Measurements from ENCODE around the gene TBC1D2.

TBC1D2 gene

DNA sequence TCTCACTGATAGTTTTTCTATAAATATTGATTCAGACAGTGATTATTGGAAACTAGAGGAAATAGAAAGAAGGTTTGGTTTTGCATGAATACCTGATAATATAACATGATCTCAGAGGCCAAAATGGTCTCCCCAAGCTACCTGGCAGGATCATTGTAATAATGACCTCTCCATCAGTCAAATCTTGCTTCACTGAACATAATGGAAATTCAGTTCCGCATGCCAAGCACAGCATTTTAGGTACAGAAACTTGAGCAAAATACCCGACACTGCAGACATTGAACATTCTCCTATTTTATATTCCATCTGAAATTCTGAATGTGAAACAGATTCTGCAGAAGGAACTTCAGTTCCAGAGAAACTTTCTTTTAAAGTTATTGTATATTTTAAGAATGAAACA is 9.1 kb upstream of the TBC1D2 start:
- DNase-seq (ENCODE audit: low read depth in 1 of 2, low spot score in 1 of 2): no peak
- TF ChIP-seq POLR2AphosphoS5 (IDR thresholded peaks at IDR 0.05; ENCODE audit: low read depth): no peak
- TF ChIP-seq GABPA (IDR thresholded peaks at IDR 0.05; ENCODE audit: low read depth): no peak
- no peak for TF ChIP-seq SPI1 (IDR thresholded peaks at IDR 0.05; ENCODE audit: borderline replicate concordance, low read depth)
- TF ChIP-seq, protein P1, sequence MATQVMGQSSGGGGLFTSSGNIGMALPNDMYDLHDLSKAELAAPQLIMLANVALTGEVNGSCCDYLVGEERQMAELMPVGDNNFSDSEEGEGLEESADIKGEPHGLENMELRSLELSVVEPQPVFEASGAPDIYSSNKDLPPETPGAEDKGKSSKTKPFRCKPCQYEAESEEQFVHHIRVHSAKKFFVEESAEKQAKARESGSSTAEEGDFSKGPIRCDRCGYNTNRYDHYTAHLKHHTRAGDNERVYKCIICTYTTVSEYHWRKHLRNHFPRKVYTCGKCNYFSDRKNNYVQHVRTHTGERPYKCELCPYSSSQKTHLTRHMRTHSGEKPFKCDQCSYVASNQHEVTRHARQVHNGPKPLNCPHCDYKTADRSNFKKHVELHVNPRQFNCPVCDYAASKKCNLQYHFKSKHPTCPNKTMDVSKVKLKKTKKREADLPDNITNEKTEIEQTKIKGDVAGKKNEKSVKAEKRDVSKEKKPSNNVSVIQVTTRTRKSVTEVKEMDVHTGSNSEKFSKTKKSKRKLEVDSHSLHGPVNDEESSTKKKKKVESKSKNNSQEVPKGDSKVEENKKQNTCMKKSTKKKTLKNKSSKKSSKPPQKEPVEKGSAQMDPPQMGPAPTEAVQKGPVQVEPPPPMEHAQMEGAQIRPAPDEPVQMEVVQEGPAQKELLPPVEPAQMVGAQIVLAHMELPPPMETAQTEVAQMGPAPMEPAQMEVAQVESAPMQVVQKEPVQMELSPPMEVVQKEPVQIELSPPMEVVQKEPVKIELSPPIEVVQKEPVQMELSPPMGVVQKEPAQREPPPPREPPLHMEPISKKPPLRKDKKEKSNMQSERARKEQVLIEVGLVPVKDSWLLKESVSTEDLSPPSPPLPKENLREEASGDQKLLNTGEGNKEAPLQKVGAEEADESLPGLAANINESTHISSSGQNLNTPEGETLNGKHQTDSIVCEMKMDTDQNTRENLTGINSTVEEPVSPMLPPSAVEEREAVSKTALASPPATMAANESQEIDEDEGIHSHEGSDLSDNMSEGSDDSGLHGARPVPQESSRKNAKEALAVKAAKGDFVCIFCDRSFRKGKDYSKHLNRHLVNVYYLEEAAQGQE (IDR thresholded peaks at IDR 0.05; ENCODE audit: insufficient replicate concordance, low read depth): no peak
- TF ChIP-seq, protein P2, sequence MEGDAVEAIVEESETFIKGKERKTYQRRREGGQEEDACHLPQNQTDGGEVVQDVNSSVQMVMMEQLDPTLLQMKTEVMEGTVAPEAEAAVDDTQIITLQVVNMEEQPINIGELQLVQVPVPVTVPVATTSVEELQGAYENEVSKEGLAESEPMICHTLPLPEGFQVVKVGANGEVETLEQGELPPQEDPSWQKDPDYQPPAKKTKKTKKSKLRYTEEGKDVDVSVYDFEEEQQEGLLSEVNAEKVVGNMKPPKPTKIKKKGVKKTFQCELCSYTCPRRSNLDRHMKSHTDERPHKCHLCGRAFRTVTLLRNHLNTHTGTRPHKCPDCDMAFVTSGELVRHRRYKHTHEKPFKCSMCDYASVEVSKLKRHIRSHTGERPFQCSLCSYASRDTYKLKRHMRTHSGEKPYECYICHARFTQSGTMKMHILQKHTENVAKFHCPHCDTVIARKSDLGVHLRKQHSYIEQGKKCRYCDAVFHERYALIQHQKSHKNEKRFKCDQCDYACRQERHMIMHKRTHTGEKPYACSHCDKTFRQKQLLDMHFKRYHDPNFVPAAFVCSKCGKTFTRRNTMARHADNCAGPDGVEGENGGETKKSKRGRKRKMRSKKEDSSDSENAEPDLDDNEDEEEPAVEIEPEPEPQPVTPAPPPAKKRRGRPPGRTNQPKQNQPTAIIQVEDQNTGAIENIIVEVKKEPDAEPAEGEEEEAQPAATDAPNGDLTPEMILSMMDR (IDR thresholded peaks at IDR 0.05; ENCODE audit: insufficient read depth, low read length): no peak
- H3K27ac ChIP-seq (replicated peaks): no peak overlapping the region

DNA sequence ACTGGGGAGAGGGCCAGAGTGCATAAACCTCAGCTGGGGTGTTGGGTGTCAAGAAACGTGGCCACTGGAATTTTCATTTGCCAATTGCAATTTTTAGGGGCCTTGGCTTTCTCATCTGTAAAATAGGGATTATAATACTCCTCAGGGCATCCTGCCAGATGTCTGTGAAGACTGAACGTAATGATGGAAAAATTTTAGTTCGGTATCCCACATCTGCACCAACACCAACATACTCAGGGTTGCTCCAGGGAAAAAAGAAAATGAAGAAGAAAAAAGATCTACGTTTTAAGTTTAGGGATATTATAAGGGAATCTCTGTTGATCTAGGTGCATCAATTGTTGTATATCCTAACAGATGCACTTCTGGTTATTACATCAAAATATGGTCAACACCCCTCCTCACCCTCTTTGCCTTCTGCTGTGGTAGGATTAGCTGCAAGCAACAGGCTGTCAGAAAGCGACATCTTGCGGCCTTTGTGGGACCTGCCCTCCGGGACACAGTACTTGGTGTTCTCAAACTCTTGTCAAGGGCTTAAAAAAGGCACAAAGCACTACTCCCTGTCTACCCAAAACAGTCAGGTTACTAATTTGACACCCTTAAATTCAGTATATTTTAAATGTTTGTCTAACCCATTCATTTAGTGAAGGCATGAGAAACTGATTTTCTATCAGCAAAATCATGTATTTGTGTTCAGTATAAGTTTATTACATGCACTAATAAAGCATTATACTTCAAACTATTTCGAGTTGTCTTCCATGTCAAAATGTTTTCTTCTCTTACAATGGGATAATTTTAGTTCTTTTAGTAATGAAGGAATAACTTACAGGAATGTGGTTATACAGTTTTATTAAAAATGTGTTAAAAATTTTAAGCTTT is 8.3 kb upstream of the TBC1D2 start:
- DNase-seq (ENCODE audit: low read depth in 1 of 2, low spot score in 1 of 2): peak; percentile 70 to 86
- Histone ChIP-seq H3K4me3 (replicated peaks; ENCODE audit: insufficient read depth, low read length) (no peak overlapping the region), H3K27ac (replicated peaks) (no peak overlapping the region), H3K27me3 (ENCODE audit: insufficient read depth, poor library complexity, severe bottlenecking) (no peaks in the 10 kb centered on the region)
- TF ChIP-seq, protein P2 (IDR thresholded peaks at IDR 0.05; ENCODE audit: insufficient read depth, low read length): peak; percentile 97
- TF ChIP-seq, protein P1 (IDR thresholded peaks at IDR 0.05; ENCODE audit: insufficient replicate concordance, low read depth): no peak

More for the DNA sequence above, 9.1 kb upstream of the TBC1D2 start:
- H3K4me3 ChIP-seq (replicated peaks; ENCODE audit: insufficient read depth, low read length): no peak overlapping the region
- no peaks in the 10 kb centered on the region for H3K27me3 ChIP-seq (ENCODE audit: insufficient read depth, poor library complexity, severe bottlenecking)

DNA sequence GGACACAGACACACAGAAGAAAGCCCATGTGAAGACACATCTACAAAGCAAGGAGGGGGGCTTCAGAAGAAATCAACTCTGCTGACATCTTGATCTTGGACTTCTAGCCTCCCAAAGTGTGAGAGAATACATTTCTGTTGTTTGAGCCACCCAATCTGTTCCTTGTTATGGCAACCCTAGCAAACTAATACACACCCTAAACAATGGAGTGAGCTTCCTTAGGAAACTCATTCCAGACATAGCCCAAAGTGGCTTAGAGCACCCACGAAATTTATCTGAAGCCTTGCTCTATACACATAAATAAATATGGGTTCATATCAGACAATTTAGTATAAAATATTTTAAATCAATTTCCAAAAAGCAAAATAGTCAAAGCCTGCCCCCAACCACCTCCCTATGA is 7.6 kb upstream of the TBC1D2 start:
- TF ChIP-seq, protein P2 (IDR thresholded peaks at IDR 0.05; ENCODE audit: insufficient read depth, low read length): no peak
- TF ChIP-seq, protein P1 (IDR thresholded peaks at IDR 0.05; ENCODE audit: insufficient replicate concordance, low read depth): no peak
- TF ChIP-seq GABPA (IDR thresholded peaks at IDR 0.05; ENCODE audit: low read depth) (no peak), SPI1 (IDR thresholded peaks at IDR 0.05; ENCODE audit: borderline replicate concordance, low read depth) (no peak), POLR2AphosphoS5 (IDR thresholded peaks at IDR 0.05; ENCODE audit: low read depth) (no peak)
- no peak for DNase-seq (ENCODE audit: low read depth in 1 of 2, low spot score in 1 of 2)
- H3K27ac ChIP-seq (replicated peaks): no peak overlapping the region

More for the DNA sequence above, 7.6 kb upstream of the TBC1D2 start:
- H3K27me3 ChIP-seq (ENCODE audit: insufficient read depth, poor library complexity, severe bottlenecking): no peaks in the 10 kb centered on the region
- H3K4me3 ChIP-seq (replicated peaks; ENCODE audit: insufficient read depth, low read length): no peak overlapping the region

Measured in HL-60 (cell line).